GM23338 (cell line): ENCODE results near the gene ETV6. TPM values are rescaled to one million over a fixed set of nuclear protein-coding genes. Genes with fewer than 3 reads are reported as not detected.

ENCODE experiments used
- ATAC-seq: fragments of 200-7000 bp; cut with Tn5 transposase; 3 replicates; pipeline ENCODE4 v1.9.1; 2020
- DNase-seq: peaks from one replicate; pipeline ENCODE4 v3.0.0-alpha.2; 2015; ENCODE audit warnings: low spot score
- H2AFZ ChIP-seq: fragments of 200-600 bp; sonication (generic); 2 replicates; pipeline ENCODE4 v1.8.0; 2016; ENCODE audit warnings: antibody characterized with exemption, mild to moderate bottlenecking, moderate library complexity
- H3F3A ChIP-seq: fragments of 200-600 bp; sonication (generic); replicated peaks from 2 replicates; pipeline ENCODE4 v1.8.0; 2017; ENCODE audit warnings: antibody characterized with exemption, mixed run types, low read depth
- H3K27ac ChIP-seq: fragments of 200-600 bp; sonication (generic); 2 replicates; pipeline ENCODE4 v1.6.1; 2016; ENCODE audit warnings: low read depth
- H3K27me3 ChIP-seq: fragments of 200-600 bp; sonication (generic); 2 replicates; pipeline ENCODE4 v1.8.0; 2016; ENCODE audit warnings: mild to moderate bottlenecking, mixed run types, moderate library complexity; ENCODE audit not compliant: insufficient read depth
- H3K36me3 ChIP-seq: fragments of 200-600 bp; sonication (generic); 2 replicates; pipeline ENCODE4 v1.8.0; 2016; ENCODE audit warnings: mild to moderate bottlenecking; ENCODE audit not compliant: insufficient read depth
- H3K4me1 ChIP-seq: fragments of 200-600 bp; sonication (generic); 2 replicates; pipeline ENCODE4 v1.8.0; 2016; ENCODE audit warnings: mild to moderate bottlenecking, moderate library complexity; ENCODE audit not compliant: insufficient read depth
- H3K4me2 ChIP-seq: fragments of 200-600 bp; sonication (generic); 2 replicates; pipeline ENCODE4 v1.7.1; 2017; ENCODE audit warnings: mixed run types
- H3K4me3 ChIP-seq: fragments of 200-600 bp; sonication (generic); 2 replicates; pipeline ENCODE4 v1.6.1; 2016; ENCODE audit warnings: mixed run types
- H3K79me2 ChIP-seq: fragments of 200-600 bp; sonication (generic); replicated peaks from 2 replicates; pipeline ENCODE4 v1.8.0; 2017; ENCODE audit warnings: mild to moderate bottlenecking; ENCODE audit not compliant: insufficient read depth
- H3K9me2 ChIP-seq: fragments of 200-600 bp; sonication (generic); 2 replicates; pipeline ENCODE4 v1.8.0; 2017; ENCODE audit not compliant: insufficient read depth
- H4K20me1 ChIP-seq: fragments of 200-600 bp; sonication (generic); replicated peaks from 2 replicates; pipeline ENCODE4 v1.8.0; 2017; ENCODE audit warnings: mild to moderate bottlenecking; ENCODE audit not compliant: insufficient read depth
- H3K27ac Mint-ChIP-seq: 2 replicates; pipeline ENCODE4 v1.8.0; 2020; ENCODE audit warnings: inconsistent platforms, mild to moderate bottlenecking, moderate library complexity, mixed read lengths
- H3K27me3 Mint-ChIP-seq: 3 replicates; pipeline ENCODE4 v1.8.0; 2022; ENCODE audit warnings: low read depth, mild to moderate bottlenecking, moderate library complexity, mixed read lengths, inconsistent platforms; ENCODE audit not compliant: insufficient read depth, poor library complexity
- H3K36me3 Mint-ChIP-seq: 3 replicates; pipeline ENCODE4 v1.8.0; 2021; ENCODE audit warnings: low read depth, mild to moderate bottlenecking, inconsistent platforms, moderate library complexity, mixed read lengths
- H3K4me1 Mint-ChIP-seq: 3 replicates; pipeline ENCODE4 v1.8.0; 2020; ENCODE audit warnings: mild to moderate bottlenecking, inconsistent platforms, mixed read lengths
- H3K4me3 Mint-ChIP-seq: 3 replicates; pipeline ENCODE4 v1.8.0; 2021; ENCODE audit warnings: moderate library complexity, mild to moderate bottlenecking, inconsistent platforms, mixed read lengths
- H3K9me3 Mint-ChIP-seq: 3 replicates; pipeline ENCODE4 v1.8.0; 2020; ENCODE audit warnings: moderate library complexity, mild to moderate bottlenecking, inconsistent platforms, mixed read lengths
- CREB1 ChIP-seq: fragments of 250-450 bp; sonication (Bioruptor Pico); IDR thresholded peaks from 2 replicates; pipeline ENCODE4 v1.5.0; 2020; ENCODE audit warnings: low read depth, mild to moderate bottlenecking, moderate library complexity
- EZH2 ChIP-seq: fragments of 200-600 bp; sonication (generic); IDR thresholded peaks from one replicate; pipeline ENCODE4 v1.8.0; 2017; ENCODE audit warnings: antibody characterized with exemption, mild to moderate bottlenecking, low read depth; ENCODE audit not compliant: unreplicated experiment
- EZH2phosphoT487 ChIP-seq: fragments of 200-600 bp; sonication (generic); IDR thresholded peaks from one replicate; pipeline ENCODE4 v1.8.1; 2018; ENCODE audit warnings: antibody characterized with exemption; ENCODE audit not compliant: unreplicated experiment
- JUNB ChIP-seq: IDR thresholded peaks from one replicate; pipeline ENCODE4 v1.6.1; 2016; ENCODE audit warnings: antibody characterized with exemption; ENCODE audit not compliant: unreplicated experiment
- POLR2AphosphoS5 ChIP-seq: IDR thresholded peaks from 2 replicates; pipeline ENCODE4 v1.6.1; 2016; ENCODE audit warnings: antibody characterized with exemption, low read depth
- ZNF114 ChIP-seq: fragments of 250-450 bp; sonication (Bioruptor Pico); IDR thresholded peaks from 2 replicates; pipeline ENCODE4 v1.5.0; 2020; ENCODE audit warnings: mild to moderate bottlenecking, moderate library complexity
- ZNF331 ChIP-seq: fragments of 250-450 bp; sonication (Bioruptor Pico); IDR thresholded peaks from 2 replicates; pipeline ENCODE4 v1.5.0; 2020; ENCODE audit warnings: low read depth, mild to moderate bottlenecking, moderate library complexity
- polyA plus RNA-seq: library from polyadenylated mRNA; unstranded; fragments of >200 nt; fragmentation: Nextera tagmentation; extraction: Ambion mirVana; gene quantifications from 2 replicates; pipeline ENCODE4 v1.2.1, GENCODE V29; 2016
- total RNA-seq: library from RNA; depleted of rRNA; stranded (reverse); fragments of >200 nt; shearing (Covaris generic); gene quantifications from 2 replicates; pipeline ENCODE4 v1.2.3, GENCODE V29; 2014
- TF ChIP-seq, protein P1 (sequence below), 2 experiments: fragments of 200-600 bp in 1 of 2; sonication (generic) in 1 of 2; conservative IDR thresholded peaks; 2 replicates each; pipeline versions ENCODE4 v1.5.1 to v1.6.1; 2016 to 2017; ENCODE audit warnings: antibody characterized with exemption in 2 of 2, low read depth in 2 of 2, mild to moderate bottlenecking in 2 of 2, moderate library complexity in 1 of 2
- TF ChIP-seq, protein P2 (sequence below): fragments of 250-450 bp; sonication (Bioruptor Pico); IDR thresholded peaks from 2 replicates; pipeline ENCODE4 v1.5.0; 2020; ENCODE audit warnings: mild to moderate bottlenecking, moderate library complexity

The ETV6 gene
- total and polyA plus RNA-seq, 2 experiments from 2014 or later = 7.5 to 15.1 TPM

GRCh38 chr12:11709513-11709912, 60.0 kb downstream of the ETV6 start (continued):
- no peak for TF ChIP-seq EZH2
- no peak for TF ChIP-seq EZH2phosphoT487
- TF ChIP-seq, protein P1, sequence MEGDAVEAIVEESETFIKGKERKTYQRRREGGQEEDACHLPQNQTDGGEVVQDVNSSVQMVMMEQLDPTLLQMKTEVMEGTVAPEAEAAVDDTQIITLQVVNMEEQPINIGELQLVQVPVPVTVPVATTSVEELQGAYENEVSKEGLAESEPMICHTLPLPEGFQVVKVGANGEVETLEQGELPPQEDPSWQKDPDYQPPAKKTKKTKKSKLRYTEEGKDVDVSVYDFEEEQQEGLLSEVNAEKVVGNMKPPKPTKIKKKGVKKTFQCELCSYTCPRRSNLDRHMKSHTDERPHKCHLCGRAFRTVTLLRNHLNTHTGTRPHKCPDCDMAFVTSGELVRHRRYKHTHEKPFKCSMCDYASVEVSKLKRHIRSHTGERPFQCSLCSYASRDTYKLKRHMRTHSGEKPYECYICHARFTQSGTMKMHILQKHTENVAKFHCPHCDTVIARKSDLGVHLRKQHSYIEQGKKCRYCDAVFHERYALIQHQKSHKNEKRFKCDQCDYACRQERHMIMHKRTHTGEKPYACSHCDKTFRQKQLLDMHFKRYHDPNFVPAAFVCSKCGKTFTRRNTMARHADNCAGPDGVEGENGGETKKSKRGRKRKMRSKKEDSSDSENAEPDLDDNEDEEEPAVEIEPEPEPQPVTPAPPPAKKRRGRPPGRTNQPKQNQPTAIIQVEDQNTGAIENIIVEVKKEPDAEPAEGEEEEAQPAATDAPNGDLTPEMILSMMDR (conservative IDR thresholded peaks at IDR 0.05; ENCODE audit: low read depth in 2 of 2) = no peak
- no peak for TF ChIP-seq ZNF114 (CRISPR knock-in tag)
- no peak for TF ChIP-seq ZNF331
- TF ChIP-seq CREB1 (CRISPR knock-in tag) = no peak

DNA sequence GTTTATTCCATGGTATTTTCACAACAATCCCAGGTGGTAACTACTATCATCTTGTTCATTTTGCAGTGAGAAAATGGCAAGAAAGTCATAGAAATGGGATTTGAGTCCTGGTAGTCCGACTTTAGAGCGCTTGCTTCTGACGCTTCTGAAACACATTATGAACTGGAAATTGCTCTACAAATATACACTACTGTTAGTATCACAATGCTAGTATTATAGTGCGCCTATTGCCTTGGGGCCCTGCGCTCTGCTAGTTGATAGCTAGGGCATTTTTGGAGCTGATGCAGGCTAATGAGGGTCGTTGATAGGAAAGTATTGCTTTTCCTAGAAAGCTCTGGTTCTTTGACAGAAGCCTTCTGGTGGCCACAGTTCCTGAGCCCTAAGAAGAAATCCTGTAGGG, 61.0 kb downstream of the ETV6 start:
- H3K27ac Mint-ChIP-seq = no peak overlapping the region
- no peak overlapping the region for H3K4me2 ChIP-seq
- no peaks in the 10 kb centered on the region for H3K36me3 ChIP-seq
- H3K4me3 Mint-ChIP-seq = no peak overlapping the region
- no peak overlapping the region for H3K27ac ChIP-seq
- no peak overlapping the region for H3K4me3 ChIP-seq
- TF ChIP-seq JUNB = no peak
- TF ChIP-seq, protein P1 (conservative IDR thresholded peaks at IDR 0.05; ENCODE audit: low read depth in 2 of 2) = no peak
- TF ChIP-seq ZNF331 = no peak
- no peak for TF ChIP-seq POLR2AphosphoS5
- no peak for TF ChIP-seq ZNF114 (CRISPR knock-in tag)
- TF ChIP-seq, protein P2, sequence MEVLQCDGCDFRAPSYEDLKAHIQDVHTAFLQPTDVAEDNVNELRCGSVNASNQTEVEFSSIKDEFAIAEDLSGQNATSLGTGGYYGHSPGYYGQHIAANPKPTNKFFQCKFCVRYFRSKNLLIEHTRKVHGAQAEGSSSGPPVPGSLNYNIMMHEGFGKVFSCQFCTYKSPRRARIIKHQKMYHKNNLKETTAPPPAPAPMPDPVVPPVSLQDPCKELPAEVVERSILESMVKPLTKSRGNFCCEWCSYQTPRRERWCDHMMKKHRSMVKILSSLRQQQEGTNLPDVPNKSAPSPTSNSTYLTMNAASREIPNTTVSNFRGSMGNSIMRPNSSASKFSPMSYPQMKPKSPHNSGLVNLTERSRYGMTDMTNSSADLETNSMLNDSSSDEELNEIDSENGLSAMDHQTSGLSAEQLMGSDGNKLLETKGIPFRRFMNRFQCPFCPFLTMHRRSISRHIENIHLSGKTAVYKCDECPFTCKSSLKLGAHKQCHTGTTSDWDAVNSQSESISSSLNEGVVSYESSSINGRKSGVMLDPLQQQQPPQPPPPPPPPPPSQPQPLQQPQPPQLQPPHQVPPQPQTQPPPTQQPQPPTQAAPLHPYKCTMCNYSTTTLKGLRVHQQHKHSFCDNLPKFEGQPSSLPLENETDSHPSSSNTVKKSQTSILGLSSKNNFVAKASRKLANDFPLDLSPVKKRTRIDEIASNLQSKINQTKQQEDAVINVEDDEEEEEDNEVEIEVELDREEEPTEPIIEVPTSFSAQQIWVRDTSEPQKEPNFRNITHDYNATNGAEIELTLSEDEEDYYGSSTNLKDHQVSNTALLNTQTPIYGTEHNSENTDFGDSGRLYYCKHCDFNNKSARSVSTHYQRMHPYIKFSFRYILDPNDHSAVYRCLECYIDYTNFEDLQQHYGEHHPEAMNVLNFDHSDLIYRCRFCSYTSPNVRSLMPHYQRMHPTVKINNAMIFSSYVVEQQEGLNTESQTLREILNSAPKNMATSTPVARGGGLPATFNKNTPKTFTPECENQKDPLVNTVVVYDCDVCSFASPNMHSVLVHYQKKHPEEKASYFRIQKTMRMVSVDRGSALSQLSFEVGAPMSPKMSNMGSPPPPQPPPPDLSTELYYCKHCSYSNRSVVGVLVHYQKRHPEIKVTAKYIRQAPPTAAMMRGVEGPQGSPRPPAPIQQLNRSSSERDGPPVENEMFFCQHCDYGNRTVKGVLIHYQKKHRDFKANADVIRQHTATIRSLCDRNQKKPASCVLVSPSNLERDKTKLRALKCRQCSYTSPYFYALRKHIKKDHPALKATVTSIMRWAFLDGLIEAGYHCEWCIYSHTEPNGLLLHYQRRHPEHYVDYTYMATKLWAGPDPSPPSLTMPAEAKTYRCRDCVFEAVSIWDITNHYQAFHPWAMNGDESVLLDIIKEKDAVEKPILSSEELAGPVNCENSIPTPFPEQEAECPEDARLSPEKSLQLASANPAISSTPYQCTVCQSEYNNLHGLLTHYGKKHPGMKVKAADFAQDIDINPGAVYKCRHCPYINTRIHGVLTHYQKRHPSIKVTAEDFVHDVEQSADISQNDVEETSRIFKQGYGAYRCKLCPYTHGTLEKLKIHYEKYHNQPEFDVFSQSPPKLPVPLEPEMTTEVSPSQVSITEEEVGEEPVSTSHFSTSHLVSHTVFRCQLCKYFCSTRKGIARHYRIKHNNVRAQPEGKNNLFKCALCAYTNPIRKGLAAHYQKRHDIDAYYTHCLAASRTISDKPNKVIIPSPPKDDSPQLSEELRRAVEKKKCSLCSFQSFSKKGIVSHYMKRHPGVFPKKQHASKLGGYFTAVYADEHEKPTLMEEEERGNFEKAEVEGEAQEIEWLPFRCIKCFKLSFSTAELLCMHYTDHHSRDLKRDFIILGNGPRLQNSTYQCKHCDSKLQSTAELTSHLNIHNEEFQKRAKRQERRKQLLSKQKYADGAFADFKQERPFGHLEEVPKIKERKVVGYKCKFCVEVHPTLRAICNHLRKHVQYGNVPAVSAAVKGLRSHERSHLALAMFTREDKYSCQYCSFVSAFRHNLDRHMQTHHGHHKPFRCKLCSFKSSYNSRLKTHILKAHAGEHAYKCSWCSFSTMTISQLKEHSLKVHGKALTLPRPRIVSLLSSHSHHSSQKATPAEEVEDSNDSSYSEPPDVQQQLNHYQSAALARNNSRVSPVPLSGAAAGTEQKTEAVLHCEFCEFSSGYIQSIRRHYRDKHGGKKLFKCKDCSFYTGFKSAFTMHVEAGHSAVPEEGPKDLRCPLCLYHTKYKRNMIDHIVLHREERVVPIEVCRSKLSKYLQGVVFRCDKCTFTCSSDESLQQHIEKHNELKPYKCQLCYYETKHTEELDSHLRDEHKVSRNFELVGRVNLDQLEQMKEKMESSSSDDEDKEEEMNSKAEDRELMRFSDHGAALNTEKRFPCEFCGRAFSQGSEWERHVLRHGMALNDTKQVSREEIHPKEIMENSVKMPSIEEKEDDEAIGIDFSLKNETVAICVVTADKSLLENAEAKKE = no peak
- no peak for TF ChIP-seq EZH2phosphoT487
- 0 out of 2 replicates have a peak, but pooled peaks cover 4% of the 10 kb centered on the region for H3K9me2 ChIP-seq
- peaks cover 13% of the 10 kb centered on the region for H3K4me1 ChIP-seq
- ATAC-seq (no peak), DNase-seq (no peak)
- H4K20me1 ChIP-seq = no peaks in the 10 kb centered on the region; the same call in 1 of the 2 replicates
- peaks cover 20% of the 10 kb centered on the region for H3K4me1 Mint-ChIP-seq
- no peak overlapping the region for H2AFZ ChIP-seq
- H3K27me3 ChIP-seq = no peaks in the 10 kb centered on the region
- no peaks in the 10 kb centered on the region for H3F3A ChIP-seq
- peaks cover 5% of the 10 kb centered on the region for H3K27me3 Mint-ChIP-seq
- no peaks in the 10 kb centered on the region for H3K9me3 Mint-ChIP-seq
- H3K36me3 Mint-ChIP-seq = no peaks in the 10 kb centered on the region; the same call in 2 of the 3 replicates
- peaks cover 25% of the 10 kb centered on the region for H3K79me2 ChIP-seq
